HEK293 (cell line): ENCODE measurements around the gene GGT5.
"Not testable (repeated sequence)": the region's sequence is repeated elsewhere in the genome, so short reads cannot be mapped to it uniquely, and the experiment has no call there.

Experiments used
- CTCF ChIA-PET: fragments of 350-600 bp; formaldehyde crosslinking; extraction: SDS; loops from one replicate; lab custom pipeline; 2021; ENCODE audit warnings: antibody characterized with exemption; lab: Yijun Ruan, JAX
- POLR2A ChIA-PET: fragments of 300-600 bp; formaldehyde crosslinking; extraction: SDS; loops from one replicate; lab custom pipeline; 2020; ENCODE audit warnings: antibody characterized with exemption, inconsistent platforms; lab: Yijun Ruan, JAX
- H3K27ac ChIP-seq: fragments of 200-500 bp; sonication (Bioruptor generic); 2 replicates; pipeline ENCODE4 v1.5.1; 2014; ENCODE audit warnings: low read depth, low read length, control low read depth, inconsistent platforms; ENCODE audit errors: extremely low read depth
- H3K36me3 ChIP-seq, 2 experiments: fragments of 200-500 bp in 1 of 2; sonication (Bioruptor generic) in 1 of 2; 1 replicate in 1 of 2; 2 replicates in 1 of 2; pipeline ENCODE4 v1.5.1; 2014 to 2017; ENCODE audit warnings: inconsistent platforms in 2 of 2, low read length in 2 of 2; ENCODE audit not compliant: control insufficient read depth in 2 of 2, insufficient read depth in 1 of 2
- H3K4me1 ChIP-seq: fragments of 200-500 bp; sonication (Bioruptor generic); 2 replicates; pipeline ENCODE4 v1.5.1; 2014; ENCODE audit warnings: mild to moderate bottlenecking, low read length, inconsistent platforms; ENCODE audit not compliant: control insufficient read depth, insufficient read depth
- H3K4me3 ChIP-seq: 2 replicates; pipeline ENCODE4 v1.5.1; 2011; ENCODE audit warnings: low read depth, mild to moderate bottlenecking, control low read depth, low read length, moderate library complexity
- H3K9me3 ChIP-seq: fragments of 200-500 bp; sonication (Bioruptor generic); 2 replicates; pipeline ENCODE4 v1.5.1; 2014; ENCODE audit warnings: low read depth, low read length, inconsistent platforms; ENCODE audit not compliant: control insufficient read depth, insufficient read depth
- FEZF1 ChIP-seq: fragments of 450-650 bp; formaldehyde crosslinking; IDR thresholded peaks from 2 replicates; pipeline ENCODE4 v1.5.1; 2016; ENCODE audit warnings: missing biosample characterization, missing genetic modification characterization
- GLIS1 ChIP-seq: fragments of 450-650 bp; formaldehyde crosslinking; IDR thresholded peaks from 2 replicates; pipeline ENCODE4 v1.5.1; 2016; ENCODE audit warnings: missing biosample characterization, missing genetic modification characterization
- KLF8 ChIP-seq: fragments of 450-650 bp; formaldehyde crosslinking; IDR thresholded peaks from 2 replicates; pipeline ENCODE4 v1.5.1; 2016; ENCODE audit warnings: missing biosample characterization, missing genetic modification characterization
- MZF1 ChIP-seq: fragments of 450-650 bp; formaldehyde crosslinking; IDR thresholded peaks from 2 replicates; pipeline ENCODE4 v1.5.1; 2017; ENCODE audit warnings: missing biosample characterization, missing genetic modification characterization, borderline replicate concordance
- PRDM1 ChIP-seq: fragments of 450-650 bp; formaldehyde crosslinking; IDR thresholded peaks from 2 replicates; pipeline ENCODE4; 2016; ENCODE audit warnings: missing biosample characterization, missing genetic modification characterization
- PRDM10 ChIP-seq: fragments of 450-650 bp; formaldehyde crosslinking; IDR thresholded peaks from 2 replicates; pipeline ENCODE4 v1.5.1; 2016; ENCODE audit warnings: missing biosample characterization, missing genetic modification characterization
- ZBTB17 ChIP-seq: fragments of 450-650 bp; formaldehyde crosslinking; IDR thresholded peaks from 2 replicates; pipeline ENCODE4 v1.5.1; 2016; ENCODE audit warnings: missing biosample characterization, missing genetic modification characterization
- ZNF148 ChIP-seq: fragments of 450-650 bp; formaldehyde crosslinking; IDR thresholded peaks from 2 replicates; pipeline ENCODE4 v1.5.0; 2017; ENCODE audit warnings: missing biosample characterization, missing genetic modification characterization, borderline replicate concordance
- ZNF610 ChIP-seq: fragments of 450-650 bp; formaldehyde crosslinking; IDR thresholded peaks from 2 replicates; pipeline ENCODE4 v1.5.1; 2016; ENCODE audit warnings: missing biosample characterization, missing genetic modification characterization, borderline replicate concordance
- ZSCAN23 ChIP-seq: fragments of 450-650 bp; formaldehyde crosslinking; IDR thresholded peaks from 2 replicates; pipeline ENCODE4 v1.5.1; 2016; ENCODE audit warnings: missing biosample characterization, missing genetic modification characterization

The GGT5 gene

GRCh38 chr22:24289741-24290163, 44.9 kb upstream of the GGT5 start:
- H3K27ac ChIP-seq: no peak overlapping the region

GRCh38 chr22:24289114-24289513, 44.2 kb upstream of the GGT5 start:
- Histone ChIP-seq H3K4me1 (peaks cover 30% of the 10 kb centered on the region), H3K27ac (no peak overlapping the region), H3K4me3 (no peak overlapping the region), H3K9me3 (no peaks in the 10 kb centered on the region), H3K36me3 (no peaks in the 10 kb centered on the region)
- ChIA-PET CTCF (interaction anchor here (0.6 to 0.7 kb wide), 2 partner anchors 35 to 125 kb away, joined by 3 read pairs; no protein-coding TSS in a partner anchor), POLR2A (interaction anchor here (0.6 to 1.4 kb wide), 4 partner anchors 19 to 515 kb away, joined by 3 read pairs; partner anchors contain the start of gene SPECC1L)
- no peak for TF ChIP-seq KLF8 (tag by site-specific recombination)
- TF ChIP-seq PRDM1 (tag by site-specific recombination): 0 out of 2 replicates have a peak, but pooled peaks have one; percentile 23
- peak; percentile 28; the same call in 1 of the 2 replicates for TF ChIP-seq FEZF1 (tag by site-specific recombination)

More at GRCh38 chr22:24289741-24290163, 44.9 kb upstream of the GGT5 start:
- Histone ChIP-seq H3K9me3 (no peaks in the 10 kb centered on the region), H3K4me1 (peaks cover 30% of the 10 kb centered on the region), H3K36me3 (no peaks in the 10 kb centered on the region), H3K4me3 (no peak overlapping the region)
- peak; percentile 86 for TF ChIP-seq MZF1 (tag by site-specific recombination)
- TF ChIP-seq GLIS1 (tag by site-specific recombination): peak; percentile 13; the same call in 1 of the 2 replicates
- peak; percentile 72; the same call in 1 of the 2 replicates for TF ChIP-seq PRDM1 (tag by site-specific recombination)
- TF ChIP-seq ZNF148: no peak
- 0 out of 2 replicates have a peak, but pooled peaks have one; percentile 38 for TF ChIP-seq ZBTB17 (tag by site-specific recombination)
- no peak for TF ChIP-seq ZSCAN23
- no peak for TF ChIP-seq ZNF610 (tag by site-specific recombination)
- TF ChIP-seq PRDM10: 0 out of 2 replicates have a peak, but pooled peaks have one; percentile 11
- ChIA-PET POLR2A (interaction anchor here (0.6 to 1.4 kb wide), 4 partner anchors 19 to 515 kb away, joined by 3 read pairs; partner anchors contain the start of gene SPECC1L), CTCF (interaction anchor here (0.7 kb wide), 1 partner anchor 35 kb away, joined by 3 read pairs; no protein-coding TSS in a partner anchor)

DNA sequence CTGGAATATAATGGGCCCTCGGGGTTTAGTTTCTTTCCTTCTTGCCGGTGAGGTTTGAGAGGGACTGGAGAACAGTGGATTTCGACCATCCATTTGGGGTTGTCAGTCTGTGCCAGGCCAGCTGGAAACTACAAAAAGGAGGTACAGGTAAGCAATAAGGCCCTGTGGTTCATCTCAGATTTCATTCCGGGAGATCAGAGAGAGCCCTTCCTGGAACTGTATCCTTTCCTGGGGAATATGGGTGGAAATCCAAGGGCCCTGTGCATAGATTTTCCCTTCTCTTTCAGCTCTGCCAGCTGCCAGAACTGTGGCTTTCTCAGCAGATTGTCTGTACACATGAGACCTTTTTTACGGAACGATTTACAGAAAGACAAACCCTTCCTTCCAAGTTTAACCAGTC, 42.9 kb upstream of the GGT5 start:
- H3K4me3 ChIP-seq, CTCF ChIA-PET, H3K36me3 ChIP-seq, H3K9me3 ChIP-seq, H3K27ac ChIP-seq: not testable (repeated sequence)
- POLR2A ChIA-PET: interaction anchor here (0.6 kb wide), 1 partner anchor 36 kb away, joined by 3 read pairs; no protein-coding TSS in a partner anchor
- H3K4me1 ChIP-seq: peaks cover 35% of the 10 kb centered on the region

GRCh38 chr22:24287212-24287611, 42.3 kb upstream of the GGT5 start:
- H3K27ac ChIP-seq, H3K9me3 ChIP-seq, H3K4me3 ChIP-seq, H3K36me3 ChIP-seq, POLR2A ChIA-PET: not testable (repeated sequence)
- peaks cover 35% of the 10 kb centered on the region for H3K4me1 ChIP-seq
- CTCF ChIA-PET: interaction anchor here (0.6 kb wide), 1 partner anchor 58 kb away, joined by 3 read pairs; no protein-coding TSS in a partner anchor
